ENCODE measurements around the gene SPATA20.

GRCh38 chr17:50537721-50538548, 9.0 kb upstream of the SPATA20 start:
- TF ChIP-seq, protein P1, sequence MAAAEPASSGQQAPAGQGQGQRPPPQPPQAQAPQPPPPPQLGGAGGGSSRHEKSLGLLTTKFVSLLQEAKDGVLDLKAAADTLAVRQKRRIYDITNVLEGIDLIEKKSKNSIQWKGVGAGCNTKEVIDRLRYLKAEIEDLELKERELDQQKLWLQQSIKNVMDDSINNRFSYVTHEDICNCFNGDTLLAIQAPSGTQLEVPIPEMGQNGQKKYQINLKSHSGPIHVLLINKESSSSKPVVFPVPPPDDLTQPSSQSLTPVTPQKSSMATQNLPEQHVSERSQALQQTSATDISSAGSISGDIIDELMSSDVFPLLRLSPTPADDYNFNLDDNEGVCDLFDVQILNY (CRISPR knock-in tag; IDR thresholded peaks at IDR 0.05): no peak
- TF ChIP-seq CTCF (IDR thresholded peaks at IDR 0.05): no peak
- TF ChIP-seq, protein P2, sequence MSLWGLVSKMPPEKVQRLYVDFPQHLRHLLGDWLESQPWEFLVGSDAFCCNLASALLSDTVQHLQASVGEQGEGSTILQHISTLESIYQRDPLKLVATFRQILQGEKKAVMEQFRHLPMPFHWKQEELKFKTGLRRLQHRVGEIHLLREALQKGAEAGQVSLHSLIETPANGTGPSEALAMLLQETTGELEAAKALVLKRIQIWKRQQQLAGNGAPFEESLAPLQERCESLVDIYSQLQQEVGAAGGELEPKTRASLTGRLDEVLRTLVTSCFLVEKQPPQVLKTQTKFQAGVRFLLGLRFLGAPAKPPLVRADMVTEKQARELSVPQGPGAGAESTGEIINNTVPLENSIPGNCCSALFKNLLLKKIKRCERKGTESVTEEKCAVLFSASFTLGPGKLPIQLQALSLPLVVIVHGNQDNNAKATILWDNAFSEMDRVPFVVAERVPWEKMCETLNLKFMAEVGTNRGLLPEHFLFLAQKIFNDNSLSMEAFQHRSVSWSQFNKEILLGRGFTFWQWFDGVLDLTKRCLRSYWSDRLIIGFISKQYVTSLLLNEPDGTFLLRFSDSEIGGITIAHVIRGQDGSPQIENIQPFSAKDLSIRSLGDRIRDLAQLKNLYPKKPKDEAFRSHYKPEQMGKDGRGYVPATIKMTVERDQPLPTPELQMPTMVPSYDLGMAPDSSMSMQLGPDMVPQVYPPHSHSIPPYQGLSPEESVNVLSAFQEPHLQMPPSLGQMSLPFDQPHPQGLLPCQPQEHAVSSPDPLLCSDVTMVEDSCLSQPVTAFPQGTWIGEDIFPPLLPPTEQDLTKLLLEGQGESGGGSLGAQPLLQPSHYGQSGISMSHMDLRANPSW (CRISPR knock-in tag; conservative IDR thresholded peaks at IDR 0.05; ENCODE audit: low read depth): no peak
- no peak for TF ChIP-seq SP1 (CRISPR knock-in tag; conservative IDR thresholded peaks at IDR 0.05)
- no peak for TF ChIP-seq CBFB (CRISPR knock-in tag; IDR thresholded peaks at IDR 0.05; ENCODE audit: low read depth)
- TF ChIP-seq, protein P3, sequence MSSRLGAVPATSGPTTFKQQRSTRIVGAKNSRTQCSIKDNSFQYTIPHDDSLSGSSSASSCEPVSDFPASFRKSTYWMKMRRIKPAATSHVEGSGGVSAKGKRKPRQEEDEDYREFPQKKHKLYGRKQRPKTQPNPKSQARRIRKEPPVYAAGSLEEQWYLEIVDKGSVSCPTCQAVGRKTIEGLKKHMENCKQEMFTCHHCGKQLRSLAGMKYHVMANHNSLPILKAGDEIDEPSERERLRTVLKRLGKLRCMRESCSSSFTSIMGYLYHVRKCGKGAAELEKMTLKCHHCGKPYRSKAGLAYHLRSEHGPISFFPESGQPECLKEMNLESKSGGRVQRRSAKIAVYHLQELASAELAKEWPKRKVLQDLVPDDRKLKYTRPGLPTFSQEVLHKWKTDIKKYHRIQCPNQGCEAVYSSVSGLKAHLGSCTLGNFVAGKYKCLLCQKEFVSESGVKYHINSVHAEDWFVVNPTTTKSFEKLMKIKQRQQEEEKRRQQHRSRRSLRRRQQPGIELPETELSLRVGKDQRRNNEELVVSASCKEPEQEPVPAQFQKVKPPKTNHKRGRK (CRISPR knock-in tag; IDR thresholded peaks at IDR 0.05; ENCODE audit: borderline replicate concordance): no peak
- TF ChIP-seq JUN (CRISPR knock-in tag; IDR thresholded peaks at IDR 0.05): no peak
- TF ChIP-seq, protein P4, sequence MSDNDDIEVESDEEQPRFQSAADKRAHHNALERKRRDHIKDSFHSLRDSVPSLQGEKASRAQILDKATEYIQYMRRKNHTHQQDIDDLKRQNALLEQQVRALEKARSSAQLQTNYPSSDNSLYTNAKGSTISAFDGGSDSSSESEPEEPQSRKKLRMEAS (CRISPR knock-in tag; IDR thresholded peaks at IDR 0.05): no peak
- no peak for TF ChIP-seq NFYB (CRISPR knock-in tag; conservative IDR thresholded peaks at IDR 0.05; ENCODE audit: low read depth)
- TF ChIP-seq ZNF263 (CRISPR knock-in tag; IDR thresholded peaks at IDR 0.05; ENCODE audit: low read depth): no peak
- no peak for TF ChIP-seq ZNF121 (CRISPR knock-in tag; IDR thresholded peaks at IDR 0.05)
